ENCODE measurements around the gene GMPR2.
"Not testable (repeated sequence)": the region's sequence is repeated elsewhere in the genome, so short reads cannot be mapped to it uniquely, and the experiment has no call there.

Gene GMPR2

GRCh38 chr14:24207104-24207551 is 25.6 kb upstream of the GMPR2 start:
- Histone ChIP-seq H3K9ac (ENCODE audit: insufficient read length) (no peak overlapping the region), H3K9me3 (ENCODE audit: low read depth, low read length) (no peaks in the 10 kb centered on the region), H3K36me3 (ENCODE audit: insufficient read depth, low read length) (peaks cover 44% of the 10 kb centered on the region; the same call in 1 of the 2 replicates), H3K27ac (no peak overlapping the region), H3K4me3 (no peak overlapping the region)
- no peak for TF ChIP-seq POLR2AphosphoS5 (IDR thresholded peaks at IDR 0.05; ENCODE audit: borderline replicate concordance, low read depth, low read length)
- TF ChIP-seq FOXP2 (optimal IDR thresholded peaks at IDR 0.05; ENCODE audit: control extremely low read depth, extremely low read length, insufficient read depth) = no peak
- no peak for TF ChIP-seq EZH2 (IDR thresholded peaks at IDR 0.05)
- DNase-seq (ENCODE audit: low read depth, low spot score) = no peak

GRCh38 chr14:24207625-24208024 is 25.1 kb upstream of the GMPR2 start:
- H3K27ac ChIP-seq = no peak overlapping the region
- no peaks in the 10 kb centered on the region for H3K9me3 ChIP-seq (ENCODE audit: low read depth, low read length)
- no peak overlapping the region for H3K4me3 ChIP-seq
- TF ChIP-seq EZH2 (IDR thresholded peaks at IDR 0.05) = no peak
- no peak for TF ChIP-seq POLR2AphosphoS5 (IDR thresholded peaks at IDR 0.05; ENCODE audit: borderline replicate concordance, low read depth, low read length)
- TF ChIP-seq FOXP2 (optimal IDR thresholded peaks at IDR 0.05; ENCODE audit: control extremely low read depth, extremely low read length, insufficient read depth) = no peak
- peaks cover 44% of the 10 kb centered on the region; the same call in 1 of the 2 replicates for H3K36me3 ChIP-seq (ENCODE audit: insufficient read depth, low read length)
- DNase-seq (ENCODE audit: low read depth, low spot score) = no peak
- H3K9ac ChIP-seq (ENCODE audit: insufficient read length) = no peak overlapping the region

GRCh38 chr14:24211311-24211710 is 21.4 kb upstream of the GMPR2 start:
- Histone ChIP-seq H3K36me3 (ENCODE audit: insufficient read depth, low read length) (peaks cover 34% of the 10 kb centered on the region; the same call in 1 of the 2 replicates), H3K9ac (ENCODE audit: insufficient read length) (no peak overlapping the region), H3K4me3 (no peak overlapping the region), H3K27ac (no peak overlapping the region), H3K9me3 (ENCODE audit: low read depth, low read length) (no peaks in the 10 kb centered on the region)
- DNase-seq (ENCODE audit: low read depth, low spot score) = no peak
- no peak for TF ChIP-seq POLR2AphosphoS5 (IDR thresholded peaks at IDR 0.05; ENCODE audit: borderline replicate concordance, low read depth, low read length)
- no peak for TF ChIP-seq FOXP2 (optimal IDR thresholded peaks at IDR 0.05; ENCODE audit: control extremely low read depth, extremely low read length, insufficient read depth)
- no peak for TF ChIP-seq EZH2 (IDR thresholded peaks at IDR 0.05)

GRCh38 chr14:24212924-24213865 is 19.5 kb upstream of the GMPR2 start, which contains the start of gene CHMP4A:
TSS of gene CHMP4A (minus strand) at chr14:24213488. CDS start at chr14:24213439, 49 bp downstream.
- Histone ChIP-seq H3K9me3 (ENCODE audit: low read depth, low read length) (no peaks in the 10 kb centered on the region), H3K27ac (peak within 1 kb of the TSS; percentile 94), H3K4me3 (peak within 1 kb of the TSS; percentile 92), H3K9ac (ENCODE audit: insufficient read length) (peak within 1 kb of the TSS; percentile 93), H3K36me3 (ENCODE audit: insufficient read depth, low read length) (peaks cover 28% of the 10 kb centered on the region; the same call in 1 of the 2 replicates)
- TF ChIP-seq FOXP2 (optimal IDR thresholded peaks at IDR 0.05; ENCODE audit: control extremely low read depth, extremely low read length, insufficient read depth) (no peak), EZH2 (IDR thresholded peaks at IDR 0.05) (no peak), POLR2AphosphoS5 (IDR thresholded peaks at IDR 0.05; ENCODE audit: borderline replicate concordance, low read depth, low read length) (peak; percentile 91)
- peak; percentile 86 for DNase-seq (ENCODE audit: low read depth, low spot score)

- DNase-seq (ENCODE audit: low read depth, low spot score) = no peak
- Histone ChIP-seq H3K36me3 (ENCODE audit: insufficient read depth, low read length) (peaks cover 27% of the 10 kb centered on the region; the same call in 1 of the 2 replicates), H3K9me3 (ENCODE audit: low read depth, low read length) (no peaks in the 10 kb centered on the region), H3K27ac (peak overlapping the region; percentile 94), H3K9ac (ENCODE audit: insufficient read length) (peak overlapping the region; percentile 75), H3K4me3 (peak overlapping the region; percentile 92)
- TF ChIP-seq POLR2AphosphoS5 (IDR thresholded peaks at IDR 0.05; ENCODE audit: borderline replicate concordance, low read depth, low read length) (no peak), FOXP2 (optimal IDR thresholded peaks at IDR 0.05; ENCODE audit: control extremely low read depth, extremely low read length, insufficient read depth) (no peak), EZH2 (IDR thresholded peaks at IDR 0.05) (no peak)
Measured at GRCh38 chr14:24213866-24214662, 18.7 kb upstream of the GMPR2 start.

GRCh38 chr14:24215495-24216344 is 17.0 kb upstream of the GMPR2 start, which contains the start of gene MDP1:
TSS of gene MDP1 (minus strand) at chr14:24216066. CDS start at chr14:24215955, 111 bp downstream.
- Histone ChIP-seq H3K36me3 (ENCODE audit: insufficient read depth, low read length) (peaks cover 12% of the 10 kb centered on the region; the same call in 1 of the 2 replicates), H3K9me3 (ENCODE audit: low read depth, low read length) (no peaks in the 10 kb centered on the region), H3K27ac (peak within 1 kb of the TSS; percentile 60; the same call in 1 of the 2 replicates), H3K9ac (ENCODE audit: insufficient read length) (peak within 1 kb of the TSS; percentile 86), H3K4me3 (peak within 1 kb of the TSS; percentile 97)
- TF ChIP-seq POLR2AphosphoS5 (IDR thresholded peaks at IDR 0.05; ENCODE audit: borderline replicate concordance, low read depth, low read length) = peak; percentile 93
- TF ChIP-seq EZH2 (IDR thresholded peaks at IDR 0.05) = no peak
- TF ChIP-seq FOXP2 (optimal IDR thresholded peaks at IDR 0.05; ENCODE audit: control extremely low read depth, extremely low read length, insufficient read depth) = peak; percentile 94
- DNase-seq (ENCODE audit: low read depth, low spot score) = no peak

- TF ChIP-seq FOXP2 (optimal IDR thresholded peaks at IDR 0.05; ENCODE audit: control extremely low read depth, extremely low read length, insufficient read depth) (no peak), POLR2AphosphoS5 (IDR thresholded peaks at IDR 0.05; ENCODE audit: borderline replicate concordance, low read depth, low read length) (no peak), EZH2 (IDR thresholded peaks at IDR 0.05) (no peak)
- Histone ChIP-seq H3K9ac (ENCODE audit: insufficient read length) (no peak overlapping the region), H3K9me3 (ENCODE audit: low read depth, low read length) (no peaks in the 10 kb centered on the region), H3K4me3 (peak overlapping the region; percentile 97), H3K27ac (no peak overlapping the region), H3K36me3 (ENCODE audit: insufficient read depth, low read length) (peaks cover 9% of the 10 kb centered on the region; the same call in 1 of the 2 replicates)
- DNase-seq (ENCODE audit: low read depth, low spot score) = no peak
Measured at GRCh38 chr14:24216345-24216699, 16.4 kb upstream of the GMPR2 start.

- DNase-seq (ENCODE audit: low read depth, low spot score); H3K9me3 ChIP-seq (ENCODE audit: low read depth, low read length); H3K4me3 ChIP-seq; H3K36me3 ChIP-seq (ENCODE audit: insufficient read depth, low read length); H3K27ac ChIP-seq; H3K9ac ChIP-seq (ENCODE audit: insufficient read length): not testable (repeated sequence)
Measured at GRCh38 chr14:24216876-24217275, 15.9 kb upstream of the GMPR2 start.
